MM.1S (cell line): ENCODE results near the gene MINDY4.

Experiments
- DNase-seq: peaks from one replicate; pipeline ENCODE4 v3.0.0-alpha.2; 2015
- H2AFZ ChIP-seq: fragments of 300-600 bp; sonication (generic); 2 replicates; pipeline ENCODE4 v1.6.0; 2016; ENCODE audit warnings: antibody characterized with exemption, low read length
- H3F3A ChIP-seq: fragments of 300-600 bp; sonication (generic); 2 replicates; pipeline ENCODE4 v1.6.1; 2016; ENCODE audit warnings: mild to moderate bottlenecking, antibody characterized with exemption, low read length, moderate library complexity, mixed read lengths; ENCODE audit not compliant: insufficient read depth
- H3K27ac ChIP-seq: fragments of 300-600 bp; sonication (generic); 2 replicates; pipeline ENCODE4 v1.5.1; 2016; ENCODE audit warnings: mild to moderate bottlenecking, low read length
- H3K27me3 ChIP-seq: fragments of 300-600 bp; sonication (generic); replicated peaks from 2 replicates; pipeline ENCODE4 v1.6.0; 2016; ENCODE audit warnings: low read length; ENCODE audit not compliant: insufficient read depth
- H3K36me3 ChIP-seq: fragments of 300-600 bp; sonication (generic); replicated peaks from 2 replicates; pipeline ENCODE4 v1.6.1; 2016; ENCODE audit warnings: mild to moderate bottlenecking, low read length, mixed read lengths; ENCODE audit not compliant: insufficient read depth
- H3K4me1 ChIP-seq: fragments of 300-600 bp; sonication (generic); 2 replicates; pipeline ENCODE4 v1.6.1; 2016; ENCODE audit warnings: low read length, mixed read lengths
- H3K4me2 ChIP-seq: fragments of 300-600 bp; sonication (generic); 2 replicates; pipeline ENCODE4 v1.6.0; 2016; ENCODE audit warnings: low read depth, low read length
- H3K4me3 ChIP-seq: fragments of 300-600 bp; sonication (generic); 2 replicates; pipeline ENCODE4 v1.5.1; 2016; ENCODE audit warnings: low read length, mixed read lengths
- H3K79me2 ChIP-seq: fragments of 300-600 bp; sonication (generic); 2 replicates; pipeline ENCODE4 v1.6.1; 2016; ENCODE audit warnings: mixed run types, low read length, mixed read lengths
- H3K9ac ChIP-seq: fragments of 300-600 bp; sonication (generic); 2 replicates; pipeline ENCODE4 v1.6.1; 2016; ENCODE audit warnings: low read length, mixed read lengths
- H3K9me2 ChIP-seq: fragments of 300-600 bp; sonication (generic); replicated peaks from 2 replicates; pipeline ENCODE4 v1.6.1; 2016; ENCODE audit warnings: mild to moderate bottlenecking, low read length, mixed read lengths; ENCODE audit not compliant: insufficient read depth
- H3K9me3 ChIP-seq: fragments of 300-600 bp; sonication (generic); replicated peaks from 2 replicates; pipeline ENCODE4 v1.6.1; 2016; ENCODE audit warnings: mild to moderate bottlenecking, low read length, mixed read lengths; ENCODE audit not compliant: insufficient read depth
- H4K20me1 ChIP-seq: fragments of 300-600 bp; sonication (generic); 2 replicates; pipeline ENCODE4 v1.6.1; 2016; ENCODE audit warnings: mild to moderate bottlenecking, low read length, moderate library complexity, mixed read lengths; ENCODE audit not compliant: insufficient read depth
- CTCF ChIP-seq: fragments of 300-600 bp; sonication (generic); IDR thresholded peaks from 2 replicates; pipeline ENCODE4 v1.5.1; 2016; ENCODE audit warnings: antibody characterized with exemption, low read length, mixed read lengths
- EZH2 ChIP-seq: fragments of 300-600 bp; sonication (generic); optimal IDR thresholded peaks from 2 replicates; pipeline ENCODE3; 2017; ENCODE audit warnings: low read depth, mild to moderate bottlenecking, antibody characterized with exemption, low read length, mixed read lengths
- EZH2phosphoT487 ChIP-seq: fragments of 300-600 bp; sonication (generic); IDR thresholded peaks from 2 replicates; pipeline ENCODE4 v1.6.1; 2018; ENCODE audit warnings: antibody characterized with exemption, low read length

MINDY4 gene

GRCh38 chr7:30915005-30915601 is 143.9 kb downstream of the MINDY4 start:
- no peaks in the 10 kb centered on the region for H3K9me2 ChIP-seq
- H3K4me2 ChIP-seq = no peak overlapping the region
- no peaks in the 10 kb centered on the region for H3K4me1 ChIP-seq
- no peak overlapping the region for H3K27ac ChIP-seq
- H3K27me3 ChIP-seq = no peaks in the 10 kb centered on the region
- DNase-seq = no peak
- H2AFZ ChIP-seq = no peak overlapping the region
- no peak overlapping the region for H3K4me3 ChIP-seq
- H3K79me2 ChIP-seq = no peaks in the 10 kb centered on the region
- H4K20me1 ChIP-seq = no peaks in the 10 kb centered on the region
- TF ChIP-seq EZH2phosphoT487 (no peak), EZH2 (no peak), CTCF (no peak)
- H3K36me3 ChIP-seq = no peaks in the 10 kb centered on the region
- H3F3A ChIP-seq = no peaks in the 10 kb centered on the region
- no peak overlapping the region for H3K9ac ChIP-seq
- H3K9me3 ChIP-seq = no peaks in the 10 kb centered on the region

GRCh38 chr7:30915751-30916150 is 144.5 kb downstream of the MINDY4 start:
- H3K79me2 ChIP-seq = no peaks in the 10 kb centered on the region
- H3K27me3 ChIP-seq = no peaks in the 10 kb centered on the region
- H3K4me2 ChIP-seq = no peak overlapping the region
- H3K9ac ChIP-seq = no peak overlapping the region
- H3K27ac ChIP-seq = no peak overlapping the region
- no peak for DNase-seq
- no peaks in the 10 kb centered on the region for H3K9me2 ChIP-seq
- H3K9me3 ChIP-seq = no peaks in the 10 kb centered on the region
- H3K4me1 ChIP-seq = no peaks in the 10 kb centered on the region
- H3F3A ChIP-seq = no peaks in the 10 kb centered on the region
- TF ChIP-seq CTCF = no peak
- no peak for TF ChIP-seq EZH2
- no peak for TF ChIP-seq EZH2phosphoT487
- no peaks in the 10 kb centered on the region for H3K36me3 ChIP-seq
- H2AFZ ChIP-seq = no peak overlapping the region
- H4K20me1 ChIP-seq = no peaks in the 10 kb centered on the region
- H3K4me3 ChIP-seq = no peak overlapping the region

- TF ChIP-seq CTCF (no peak), EZH2 (no peak), EZH2phosphoT487 (no peak)
- H2AFZ ChIP-seq = no peak overlapping the region
- H3K4me1 ChIP-seq = no peaks in the 10 kb centered on the region
- H3K9me2 ChIP-seq = no peaks in the 10 kb centered on the region
- H3K9me3 ChIP-seq = no peaks in the 10 kb centered on the region
- no peaks in the 10 kb centered on the region for H3K27me3 ChIP-seq
- no peaks in the 10 kb centered on the region for H4K20me1 ChIP-seq
- no peak overlapping the region for H3K4me3 ChIP-seq
- H3K9ac ChIP-seq = no peak overlapping the region
- H3K79me2 ChIP-seq = no peaks in the 10 kb centered on the region
- no peaks in the 10 kb centered on the region for H3K36me3 ChIP-seq
- no peak overlapping the region for H3K27ac ChIP-seq
- no peaks in the 10 kb centered on the region for H3F3A ChIP-seq
- no peak overlapping the region for H3K4me2 ChIP-seq
- no peak for DNase-seq
Measured at GRCh38 chr7:30916255-30916654, 145.0 kb downstream of the MINDY4 start.
